Panc1 (cell line): Measurements from ENCODE around the gene GPATCH3. TPM values are rescaled to one million over a fixed set of nuclear protein-coding genes. Genes with fewer than 3 reads are reported as not detected.

Source experiments
- ATAC-seq: fragments of 200-7000 bp; cut with Tn5 transposase; 2 replicates; pipeline ENCODE4 v1.9.1; 2020; ENCODE audit warnings: mild to moderate bottlenecking, moderate library complexity
- BruUV-seq: library from RNA; stranded (reverse); fragments of 400-500 nt; replicated peaks from 2 replicates; lab custom pipeline; 2021; lab: Mats Ljungman, UMichigan
- CTCF ChIA-PET: fragments of 300-600 bp; sonication (Branson Sonifier 250); formaldehyde crosslinking; loops from one replicate; lab custom pipeline; 2022; ENCODE audit warnings: antibody characterized with exemption; lab: Charles Lee
- POLR2A ChIA-PET: fragments of 300-600 bp; sonication (Branson Sonifier 250); formaldehyde crosslinking; loops from one replicate; lab custom pipeline; 2022; ENCODE audit warnings: antibody characterized with exemption; lab: Charles Lee
- DNase-seq: peaks from one replicate; pipeline ENCODE4 v3.0.0-alpha.2; 2010; ENCODE audit warnings: low read depth, low spot score
- H3K27ac ChIP-seq: 2 replicates; pipeline ENCODE4 v1.5.1; 2011; ENCODE audit warnings: mild to moderate bottlenecking, low read length, inconsistent platforms
- H3K27me3 ChIP-seq: fragments of 200-500 bp; sonication (Bioruptor generic); 2 replicates; pipeline ENCODE4 v1.6.0; 2014; ENCODE audit warnings: low read length, inconsistent platforms; ENCODE audit not compliant: control insufficient read depth, insufficient read depth
- H3K36me3 ChIP-seq: fragments of 200-500 bp; sonication (Bioruptor generic); 2 replicates; pipeline ENCODE4 v1.5.1; 2014; ENCODE audit warnings: inconsistent platforms, mild to moderate bottlenecking, low read length, moderate library complexity; ENCODE audit not compliant: control insufficient read depth, insufficient read depth
- H3K4me1 ChIP-seq: 2 replicates; pipeline ENCODE4 v1.5.1; 2011; ENCODE audit warnings: inconsistent platforms, mild to moderate bottlenecking, low read length, moderate library complexity; ENCODE audit not compliant: control insufficient read depth, insufficient read depth
- H3K4me3 ChIP-seq, 2 experiments: 2 replicates each; pipeline ENCODE4 v1.5.1; 2011 to 2012; ENCODE audit warnings: low read depth in 2 of 2, low read length in 2 of 2, mild to moderate bottlenecking in 2 of 2, inconsistent platforms in 1 of 2, moderate library complexity in 1 of 2
- H3K9me3 ChIP-seq: fragments of 200-500 bp; sonication (Bioruptor generic); 2 replicates; pipeline ENCODE4 v1.5.1; 2014; ENCODE audit warnings: low read depth, mild to moderate bottlenecking, inconsistent platforms, low read length, moderate library complexity; ENCODE audit not compliant: control insufficient read depth, insufficient read depth
- CTCF ChIP-seq: fragments of 450-650 bp; IDR thresholded peaks from 2 replicates; pipeline ENCODE4 v1.5.1; 2017; ENCODE audit warnings: mild to moderate bottlenecking
- POLR2AphosphoS5 ChIP-seq: IDR thresholded peaks from 2 replicates; pipeline ENCODE4 v1.6.1; 2012; ENCODE audit warnings: mild to moderate bottlenecking, low read depth, low read length, moderate library complexity
- REST ChIP-seq, 2 experiments: IDR thresholded peaks; 2 replicates each; pipeline ENCODE4 v1.6.1; 2011 to 2012; ENCODE audit warnings: low read depth in 2 of 2, control low read depth in 1 of 2, low read length in 1 of 2, mild to moderate bottlenecking in 1 of 2, moderate library complexity in 1 of 2; ENCODE audit not compliant: insufficient read depth in 1 of 2
- SIN3A ChIP-seq: IDR thresholded peaks from 2 replicates; pipeline ENCODE4 v1.6.1; 2012; ENCODE audit warnings: low read depth, mild to moderate bottlenecking, low read length, moderate library complexity, borderline replicate concordance; ENCODE audit not compliant: insufficient read depth
- TCF7L2 ChIP-seq: IDR thresholded peaks from 2 replicates; pipeline ENCODE4 v1.6.1; 2011; ENCODE audit warnings: mild to moderate bottlenecking, low read depth, low read length, inconsistent platforms
- in situ Hi-C: cut with HindIII; loops from 2 replicates; pipeline ENCODE4 v1.10.0; 2016; ENCODE audit warnings: low sequenced_read_pairs, low pct_unique_long_range_greater_than_20kb
- intact Hi-C: fragments of 100-400 bp; cut with micrococcal nuclease; formaldehyde crosslinking; loops from one replicate; pipeline ENCODE4 v1.10.0; 2022; ENCODE audit not compliant: unreplicated experiment
- total RNA-seq: library from RNA; stranded (reverse); gene quantifications from one replicate; pipeline ENCODE4 v1.2.1, GENCODE V29; 2021; ENCODE audit not compliant: unreplicated experiment

GPATCH3 gene
- total RNA-seq, 1 experiment from 2014 or later, result 29.7 TPM

- ATAC-seq (peak; percentile 95), DNase-seq (no peak)
- BruUV-seq, result no TSS peak
- intact Hi-C loops (no loop called here), in situ Hi-C loops (no loop called here)
- Histone ChIP-seq H3K27me3 (no peaks in the 10 kb centered on the region), H3K9me3 (no peaks in the 10 kb centered on the region), H3K36me3 (peaks cover 20% of the 10 kb centered on the region), H3K27ac (peak within 1 kb of the TSS; percentile 95), H3K4me3 (peak within 1 kb of the TSS; percentile 82 to 95), H3K4me1 (peaks cover 17% of the 10 kb centered on the region)
- TF ChIP-seq POLR2AphosphoS5 (peak; percentile 98), CTCF (no peak), SIN3A (peak; percentile 59; the same call in 1 of the 2 replicates), TCF7L2 (no peak), REST (IDR thresholded peaks at IDR 0.05; ENCODE audit: insufficient read depth in 1 of 2, low read depth in 2 of 2, low read length in 1 of 2) (0 out of 4 replicates have a peak, but pooled peaks of 1 of the 2 experiments have one; percentile 37)
- CTCF ChIA-PET, result interaction anchor here (0.6 kb wide), 1 partner anchor 77 kb away, joined by 7 read pairs; no protein-coding TSS in a partner anchor
- POLR2A ChIA-PET, result interaction anchor here (0.6 kb wide), 4 partner anchors 19 to 718 kb away, joined by 4 to 13 read pairs (median 5); no protein-coding TSS in a partner anchor
Measured at GRCh38 chr1:26889551-26890466, 10.5 kb downstream of the GPATCH3 start, which contains the start of gene GPN2. TSS of gene GPN2 (minus strand) at chr1:26890283. CDS start at chr1:26890096, 187 bp downstream.

GRCh38 chr1:26888231-26888630 is 12.0 kb downstream of the GPATCH3 start:
- Histone ChIP-seq H3K4me3 (no peak overlapping the region), H3K4me1 (peaks cover 17% of the 10 kb centered on the region), H3K36me3 (peaks cover 18% of the 10 kb centered on the region), H3K27ac (peak overlapping the region; percentile 95), H3K27me3 (no peaks in the 10 kb centered on the region), H3K9me3 (no peaks in the 10 kb centered on the region)
- ATAC-seq (no peak), DNase-seq (no peak)
- CTCF ChIA-PET, result no interaction called here
- POLR2A ChIA-PET, result no interaction called here
- TF ChIP-seq CTCF (no peak), POLR2AphosphoS5 (no peak), REST (IDR thresholded peaks at IDR 0.05; ENCODE audit: insufficient read depth in 1 of 2, low read depth in 2 of 2, low read length in 1 of 2) (no peak)
- TSS peak; percentile 72 for BruUV-seq
- intact Hi-C loops (no loop called here), in situ Hi-C loops (no loop called here)
